GM12878 (cell line): ENCODE measurements around the gene HJURP.

Source experiments
- BHLHE40 ChIP-seq, 2 experiments: fragments of 450-650 bp in 1 of 2; IDR thresholded peaks; 2 replicates each; pipeline ENCODE4 v1.6.1; 2011 to 2017; ENCODE audit warnings: low read depth in 2 of 2, borderline replicate concordance in 1 of 2, improper control_type of control experiment in 1 of 2, low read length in 1 of 2, mild to moderate bottlenecking in 1 of 2
- CREM ChIP-seq: IDR thresholded peaks from 2 replicates; pipeline ENCODE4 v1.6.1; 2014; ENCODE audit warnings: antibody characterized with exemption, low read depth
- EZH2 ChIP-seq: IDR thresholded peaks from 2 replicates; pipeline ENCODE4 v1.6.1; 2012; ENCODE audit warnings: low read depth, mild to moderate bottlenecking, control low read depth, inconsistent platforms, low read length, borderline replicate concordance; ENCODE audit not compliant: control insufficient read depth
- GABPA ChIP-seq: IDR thresholded peaks from 2 replicates; pipeline ENCODE4 v1.6.1; 2014; ENCODE audit warnings: antibody characterized with exemption, low read depth, mild to moderate bottlenecking, inconsistent platforms
- NBN ChIP-seq: fragments of 450-650 bp; IDR thresholded peaks from 2 replicates; pipeline ENCODE4 v1.6.1; 2016
- NFIC ChIP-seq: IDR thresholded peaks from 2 replicates; pipeline ENCODE4 v1.6.1; 2012; ENCODE audit warnings: low read depth, mild to moderate bottlenecking, inconsistent platforms, low read length, moderate library complexity
- POLR2A ChIP-seq: IDR thresholded peaks from 2 replicates; pipeline ENCODE4 v1.6.1; 2011; ENCODE audit warnings: low read depth, mild to moderate bottlenecking, low read length
- POLR2AphosphoS5 ChIP-seq: IDR thresholded peaks from 2 replicates; pipeline ENCODE4 v1.6.1; 2011; ENCODE audit warnings: mild to moderate bottlenecking, low read length, inconsistent platforms
- TCF7 ChIP-seq: IDR thresholded peaks from 2 replicates; pipeline ENCODE4 v1.6.1; 2014; ENCODE audit warnings: antibody characterized with exemption, borderline replicate concordance
- YY1 ChIP-seq: IDR thresholded peaks from 2 replicates; pipeline ENCODE4 v1.6.1; 2011; ENCODE audit warnings: low read depth, mild to moderate bottlenecking, low read length
- TF ChIP-seq, protein P1 (sequence below), 3 experiments: IDR thresholded peaks in 2 of 3; conservative IDR thresholded peaks in 1 of 3; 2 replicates each; pipeline ENCODE4 v1.5.1; 2011; ENCODE audit warnings: low read depth in 3 of 3, low read length in 3 of 3, mild to moderate bottlenecking in 3 of 3, control low read depth in 2 of 3, moderate library complexity in 2 of 3, inconsistent platforms in 1 of 3, mixed read lengths in 1 of 3; ENCODE audit not compliant: control insufficient read depth in 2 of 3, insufficient read depth in 1 of 3; ENCODE audit errors: extremely low read depth in 1 of 3
- TF ChIP-seq, protein P2 (sequence below): IDR thresholded peaks from 2 replicates; pipeline ENCODE4 v1.6.1; 2011; ENCODE audit warnings: low read depth, low read length, improper control_type of control experiment, borderline replicate concordance
- TF ChIP-seq, protein P3 (sequence below): fragments of 450-650 bp; IDR thresholded peaks from 2 replicates; pipeline ENCODE4 v1.6.1; 2017; ENCODE audit warnings: mild to moderate bottlenecking, low read depth, inconsistent platforms; ENCODE audit not compliant: poor library complexity, severe bottlenecking

DNA sequence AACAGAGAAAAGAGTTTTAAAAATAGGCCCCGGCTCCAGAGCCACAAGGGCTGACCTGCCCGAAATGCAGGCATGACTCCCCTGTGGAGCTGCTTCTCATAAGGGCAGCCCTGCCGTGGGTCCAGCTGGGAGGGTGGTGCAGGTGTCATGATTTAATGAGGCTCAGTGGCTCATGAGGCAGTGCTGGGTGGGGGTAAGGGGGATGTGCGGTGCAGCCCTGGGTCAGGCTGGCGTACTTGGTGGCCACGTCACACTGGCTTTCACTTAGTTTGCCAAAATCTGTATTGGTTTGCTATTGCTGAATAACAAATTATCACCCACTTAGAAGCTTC is 33.6 kb downstream of the HJURP start:
- TF ChIP-seq CREM: no peak
- TF ChIP-seq GABPA: no peak
- TF ChIP-seq, protein P1, sequence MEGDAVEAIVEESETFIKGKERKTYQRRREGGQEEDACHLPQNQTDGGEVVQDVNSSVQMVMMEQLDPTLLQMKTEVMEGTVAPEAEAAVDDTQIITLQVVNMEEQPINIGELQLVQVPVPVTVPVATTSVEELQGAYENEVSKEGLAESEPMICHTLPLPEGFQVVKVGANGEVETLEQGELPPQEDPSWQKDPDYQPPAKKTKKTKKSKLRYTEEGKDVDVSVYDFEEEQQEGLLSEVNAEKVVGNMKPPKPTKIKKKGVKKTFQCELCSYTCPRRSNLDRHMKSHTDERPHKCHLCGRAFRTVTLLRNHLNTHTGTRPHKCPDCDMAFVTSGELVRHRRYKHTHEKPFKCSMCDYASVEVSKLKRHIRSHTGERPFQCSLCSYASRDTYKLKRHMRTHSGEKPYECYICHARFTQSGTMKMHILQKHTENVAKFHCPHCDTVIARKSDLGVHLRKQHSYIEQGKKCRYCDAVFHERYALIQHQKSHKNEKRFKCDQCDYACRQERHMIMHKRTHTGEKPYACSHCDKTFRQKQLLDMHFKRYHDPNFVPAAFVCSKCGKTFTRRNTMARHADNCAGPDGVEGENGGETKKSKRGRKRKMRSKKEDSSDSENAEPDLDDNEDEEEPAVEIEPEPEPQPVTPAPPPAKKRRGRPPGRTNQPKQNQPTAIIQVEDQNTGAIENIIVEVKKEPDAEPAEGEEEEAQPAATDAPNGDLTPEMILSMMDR (IDR thresholded peaks at IDR 0.05 in 2 of 3, conservative IDR thresholded peaks at IDR 0.05 in 1 of 3; ENCODE audit: control insufficient read depth in 2 of 3, extremely low read depth in 1 of 3, insufficient read depth in 1 of 3, low read depth in 3 of 3, low read length in 3 of 3): no peak
- no peak for TF ChIP-seq NBN
- no peak for TF ChIP-seq POLR2A
- TF ChIP-seq POLR2AphosphoS5: no peak
- no peak for TF ChIP-seq BHLHE40 (IDR thresholded peaks at IDR 0.05; ENCODE audit: borderline replicate concordance in 1 of 2, low read depth in 2 of 2, low read length in 1 of 2)
- no peak for TF ChIP-seq EZH2
- no peak for TF ChIP-seq TCF7
- TF ChIP-seq, protein P2, sequence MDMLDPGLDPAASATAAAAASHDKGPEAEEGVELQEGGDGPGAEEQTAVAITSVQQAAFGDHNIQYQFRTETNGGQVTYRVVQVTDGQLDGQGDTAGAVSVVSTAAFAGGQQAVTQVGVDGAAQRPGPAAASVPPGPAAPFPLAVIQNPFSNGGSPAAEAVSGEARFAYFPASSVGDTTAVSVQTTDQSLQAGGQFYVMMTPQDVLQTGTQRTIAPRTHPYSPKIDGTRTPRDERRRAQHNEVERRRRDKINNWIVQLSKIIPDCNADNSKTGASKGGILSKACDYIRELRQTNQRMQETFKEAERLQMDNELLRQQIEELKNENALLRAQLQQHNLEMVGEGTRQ: no peak
- TF ChIP-seq, protein P3, sequence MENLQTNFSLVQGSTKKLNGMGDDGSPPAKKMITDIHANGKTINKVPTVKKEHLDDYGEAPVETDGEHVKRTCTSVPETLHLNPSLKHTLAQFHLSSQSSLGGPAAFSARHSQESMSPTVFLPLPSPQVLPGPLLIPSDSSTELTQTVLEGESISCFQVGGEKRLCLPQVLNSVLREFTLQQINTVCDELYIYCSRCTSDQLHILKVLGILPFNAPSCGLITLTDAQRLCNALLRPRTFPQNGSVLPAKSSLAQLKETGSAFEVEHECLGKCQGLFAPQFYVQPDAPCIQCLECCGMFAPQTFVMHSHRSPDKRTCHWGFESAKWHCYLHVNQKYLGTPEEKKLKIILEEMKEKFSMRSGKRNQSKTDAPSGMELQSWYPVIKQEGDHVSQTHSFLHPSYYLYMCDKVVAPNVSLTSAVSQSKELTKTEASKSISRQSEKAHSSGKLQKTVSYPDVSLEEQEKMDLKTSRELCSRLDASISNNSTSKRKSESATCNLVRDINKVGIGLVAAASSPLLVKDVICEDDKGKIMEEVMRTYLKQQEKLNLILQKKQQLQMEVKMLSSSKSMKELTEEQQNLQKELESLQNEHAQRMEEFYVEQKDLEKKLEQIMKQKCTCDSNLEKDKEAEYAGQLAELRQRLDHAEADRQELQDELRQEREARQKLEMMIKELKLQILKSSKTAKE: no peak
- no peak for TF ChIP-seq NFIC
- no peak for TF ChIP-seq YY1
